SK-N-SH treated with all-trans-retinoic acid at 6 μM for 48 hours (cell line): ENCODE results near the gene PTPRN.

ENCODE experiments used
- ATAC-seq: fragments of 200-7000 bp; cut with Tn5 transposase; 3 replicates; pipeline ENCODE4 v1.9.1; 2020; ENCODE audit warnings: mild to moderate bottlenecking, moderate library complexity
- CREB5 ChIP-seq: fragments of 250-450 bp; sonication (Bioruptor Pico); IDR thresholded peaks from 2 replicates; pipeline ENCODE4 v1.5.1; 2020; ENCODE audit warnings: low read depth, mild to moderate bottlenecking, moderate library complexity
- CSDC2 ChIP-seq: fragments of 250-450 bp; sonication (Bioruptor Pico); IDR thresholded peaks from 2 replicates; pipeline ENCODE4 v1.5.0; 2020; ENCODE audit warnings: mild to moderate bottlenecking, moderate library complexity
- ESRRG ChIP-seq: fragments of 250-450 bp; sonication (Bioruptor Pico); IDR thresholded peaks from 2 replicates; pipeline ENCODE4 v1.6.1; 2021; ENCODE audit warnings: mild to moderate bottlenecking
- ISL1 ChIP-seq: fragments of 250-450 bp; sonication (Bioruptor Pico); IDR thresholded peaks from 2 replicates; pipeline ENCODE4 v2.1.2; 2022; ENCODE audit warnings: mild to moderate bottlenecking, moderate library complexity
- OSR1 ChIP-seq: fragments of 250-450 bp; sonication (Bioruptor Pico); IDR thresholded peaks from 2 replicates; pipeline ENCODE4 v1.8.0; 2022; ENCODE audit warnings: moderate library complexity, mild to moderate bottlenecking, inconsistent platforms
- PATZ1 ChIP-seq: fragments of 250-450 bp; sonication (Bioruptor Pico); IDR thresholded peaks from 2 replicates; pipeline ENCODE4 v1.8.0; 2020; ENCODE audit warnings: mild to moderate bottlenecking, moderate library complexity, borderline replicate concordance
- PPARA ChIP-seq: fragments of 250-450 bp; sonication (Bioruptor Pico); IDR thresholded peaks from 2 replicates; pipeline ENCODE4 v1.5.0; 2020; ENCODE audit warnings: mild to moderate bottlenecking, borderline replicate concordance
- SNAI2 ChIP-seq: fragments of 250-450 bp; sonication (Bioruptor Pico); IDR thresholded peaks from 2 replicates; pipeline ENCODE4 v1.5.0; 2020; ENCODE audit warnings: mild to moderate bottlenecking, moderate library complexity
- TCF4 ChIP-seq: fragments of 250-450 bp; sonication (Bioruptor Pico); IDR thresholded peaks from 2 replicates; pipeline ENCODE4 v1.8.0; 2021; ENCODE audit warnings: mild to moderate bottlenecking, moderate library complexity, borderline replicate concordance
- TOX ChIP-seq: fragments of 250-450 bp; sonication (Bioruptor Pico); IDR thresholded peaks from 2 replicates; pipeline ENCODE4 v1.8.0; 2021; ENCODE audit warnings: mild to moderate bottlenecking, moderate library complexity, borderline replicate concordance
- ZC3H10 ChIP-seq: fragments of 250-450 bp; sonication (Bioruptor Pico); IDR thresholded peaks from 2 replicates; pipeline ENCODE4 v1.5.1; 2021; ENCODE audit warnings: mild to moderate bottlenecking, moderate library complexity
- ZFP3 ChIP-seq: fragments of 250-450 bp; sonication (Bioruptor Pico); IDR thresholded peaks from 2 replicates; pipeline ENCODE4 v1.5.0; 2020; ENCODE audit warnings: mild to moderate bottlenecking, moderate library complexity
- ZFP30 ChIP-seq: fragments of 450-650 bp; formaldehyde crosslinking; IDR thresholded peaks from 2 replicates; pipeline ENCODE4 v1.5.0; 2022; ENCODE audit warnings: mild to moderate bottlenecking, moderate library complexity
- ZNF565 ChIP-seq: fragments of 450-650 bp; formaldehyde crosslinking; conservative IDR thresholded peaks from 2 replicates; pipeline ENCODE4 v1.5.0; 2020; ENCODE audit warnings: low read depth, mild to moderate bottlenecking, moderate library complexity
- ZNF70 ChIP-seq: fragments of 450-650 bp; formaldehyde crosslinking; IDR thresholded peaks from 2 replicates; pipeline ENCODE4 v1.5.0; 2020; ENCODE audit warnings: mild to moderate bottlenecking, moderate library complexity
- ZNF8 ChIP-seq: fragments of 450-650 bp; formaldehyde crosslinking; IDR thresholded peaks from 2 replicates; pipeline ENCODE4 v1.5.0; 2020; ENCODE audit warnings: mild to moderate bottlenecking, moderate library complexity
- TF ChIP-seq, protein P1 (sequence below): fragments of 250-450 bp; sonication (Bioruptor Pico); IDR thresholded peaks from 2 replicates; pipeline ENCODE4 v1.5.0; 2020; ENCODE audit warnings: mild to moderate bottlenecking, moderate library complexity

Gene PTPRN

DNA sequence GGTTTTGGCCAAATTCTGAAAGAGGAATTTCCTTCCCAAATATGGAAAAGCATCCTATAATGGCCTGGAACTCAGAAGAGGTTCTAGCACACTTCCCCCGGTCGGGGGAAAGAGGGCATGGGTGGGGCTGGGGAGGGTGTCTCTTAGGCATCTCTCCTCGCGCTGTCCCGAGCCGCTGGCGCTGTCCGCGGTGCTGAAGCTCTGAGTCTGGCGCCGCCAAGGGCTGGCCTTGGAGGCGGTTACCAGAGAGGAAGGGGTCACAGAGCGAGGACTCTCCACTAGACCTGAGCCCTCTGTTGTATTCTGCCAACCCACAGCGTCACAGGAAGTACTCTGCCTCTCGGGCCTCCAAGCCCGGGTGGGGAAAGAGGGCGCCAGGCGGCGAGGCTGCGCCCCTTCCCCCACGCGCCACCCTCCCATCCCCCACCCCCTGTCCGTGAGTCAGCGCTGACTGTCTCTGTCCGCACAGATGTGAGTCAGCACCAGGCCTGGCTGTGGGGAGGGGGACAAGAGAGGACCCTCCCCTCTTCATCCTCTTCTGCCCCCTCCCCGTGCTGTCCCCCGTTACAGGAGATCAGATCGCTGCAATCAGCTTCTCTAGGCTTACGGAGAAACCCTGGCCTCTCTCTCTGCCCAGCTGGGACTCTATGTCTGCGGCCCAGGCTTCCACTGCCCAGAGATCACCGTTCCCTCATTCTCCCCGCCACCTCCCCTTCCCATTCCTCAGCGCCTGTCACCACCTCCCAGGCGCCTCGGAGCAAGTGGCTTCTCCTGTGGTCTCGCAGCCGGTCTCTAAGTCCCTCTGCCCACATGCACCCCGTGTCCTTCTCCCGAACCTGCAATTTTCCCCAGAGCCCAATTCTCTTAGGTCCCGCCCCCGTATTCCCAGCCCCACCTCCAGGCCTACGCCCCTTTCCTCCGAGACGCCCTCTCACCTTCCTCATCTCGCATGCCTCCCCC is 779 bp downstream of the PTPRN start:
- TF ChIP-seq ZFP3 (peak; percentile 50; the same call in 1 of the 2 replicates), CSDC2 (peak; percentile 89; the same call in 1 of the 2 replicates), ZNF8 (CRISPR knock-in tag) (no peak), ZFP30 (CRISPR knock-in tag) (no peak)
- TF ChIP-seq, protein P1, sequence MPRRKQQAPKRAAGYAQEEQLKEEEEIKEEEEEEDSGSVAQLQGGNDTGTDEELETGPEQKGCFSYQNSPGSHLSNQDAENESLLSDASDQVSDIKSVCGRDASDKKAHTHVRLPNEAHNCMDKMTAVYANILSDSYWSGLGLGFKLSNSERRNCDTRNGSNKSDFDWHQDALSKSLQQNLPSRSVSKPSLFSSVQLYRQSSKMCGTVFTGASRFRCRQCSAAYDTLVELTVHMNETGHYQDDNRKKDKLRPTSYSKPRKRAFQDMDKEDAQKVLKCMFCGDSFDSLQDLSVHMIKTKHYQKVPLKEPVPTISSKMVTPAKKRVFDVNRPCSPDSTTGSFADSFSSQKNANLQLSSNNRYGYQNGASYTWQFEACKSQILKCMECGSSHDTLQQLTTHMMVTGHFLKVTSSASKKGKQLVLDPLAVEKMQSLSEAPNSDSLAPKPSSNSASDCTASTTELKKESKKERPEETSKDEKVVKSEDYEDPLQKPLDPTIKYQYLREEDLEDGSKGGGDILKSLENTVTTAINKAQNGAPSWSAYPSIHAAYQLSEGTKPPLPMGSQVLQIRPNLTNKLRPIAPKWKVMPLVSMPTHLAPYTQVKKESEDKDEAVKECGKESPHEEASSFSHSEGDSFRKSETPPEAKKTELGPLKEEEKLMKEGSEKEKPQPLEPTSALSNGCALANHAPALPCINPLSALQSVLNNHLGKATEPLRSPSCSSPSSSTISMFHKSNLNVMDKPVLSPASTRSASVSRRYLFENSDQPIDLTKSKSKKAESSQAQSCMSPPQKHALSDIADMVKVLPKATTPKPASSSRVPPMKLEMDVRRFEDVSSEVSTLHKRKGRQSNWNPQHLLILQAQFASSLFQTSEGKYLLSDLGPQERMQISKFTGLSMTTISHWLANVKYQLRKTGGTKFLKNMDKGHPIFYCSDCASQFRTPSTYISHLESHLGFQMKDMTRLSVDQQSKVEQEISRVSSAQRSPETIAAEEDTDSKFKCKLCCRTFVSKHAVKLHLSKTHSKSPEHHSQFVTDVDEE (CRISPR knock-in tag): peak; percentile 37; the same call in 1 of the 2 replicates
- peak; percentile 96 for ATAC-seq

DNA sequence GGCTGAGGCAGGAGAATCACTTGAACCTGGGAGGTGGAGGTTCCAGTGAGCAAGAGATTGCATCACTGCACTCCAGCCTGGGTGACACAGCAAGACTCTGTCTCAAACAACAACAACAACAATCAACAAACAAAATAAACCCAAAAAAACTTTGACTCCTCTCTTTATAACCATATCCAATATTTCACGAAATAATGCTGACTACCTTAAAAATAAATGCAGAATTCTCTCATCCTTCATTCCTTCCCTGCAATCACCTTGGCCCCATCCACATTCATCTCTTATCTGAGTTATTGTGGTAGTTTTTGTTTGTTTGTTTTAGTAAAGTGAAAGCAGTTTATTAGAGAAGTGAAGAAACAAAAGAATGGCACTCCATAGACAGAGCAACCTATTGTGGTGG is 3.2 kb downstream of the PTPRN start:
- no peak for ATAC-seq
- no peak for TF ChIP-seq ZFP30 (CRISPR knock-in tag)
- no peak for TF ChIP-seq TCF4 (CRISPR knock-in tag)
- TF ChIP-seq ZNF8 (CRISPR knock-in tag): no peak
- TF ChIP-seq ZNF565 (CRISPR knock-in tag): no peak
- TF ChIP-seq CREB5 (CRISPR knock-in tag): no peak
- TF ChIP-seq OSR1 (CRISPR knock-in tag): no peak
- no peak for TF ChIP-seq ESRRG (CRISPR knock-in tag)
- no peak for TF ChIP-seq ZC3H10 (CRISPR knock-in tag)
- no peak for TF ChIP-seq SNAI2 (CRISPR knock-in tag)
- TF ChIP-seq PPARA (CRISPR knock-in tag): no peak
- TF ChIP-seq CSDC2: no peak
- no peak for TF ChIP-seq PATZ1 (CRISPR knock-in tag)
- TF ChIP-seq, all 23 proteins: peak for 0

- no peak for ATAC-seq
- TF ChIP-seq, protein P1 (CRISPR knock-in tag): no peak
- TF ChIP-seq ISL1 (CRISPR knock-in tag): no peak
- TF ChIP-seq CSDC2: no peak
- no peak for TF ChIP-seq ZFP3
- no peak for TF ChIP-seq TCF4 (CRISPR knock-in tag)
- TF ChIP-seq PATZ1 (CRISPR knock-in tag): no peak
- no peak for TF ChIP-seq PPARA (CRISPR knock-in tag)
- no peak for TF ChIP-seq ZNF70 (CRISPR knock-in tag)
- no peak for TF ChIP-seq TOX (CRISPR knock-in tag)
- TF ChIP-seq ZC3H10 (CRISPR knock-in tag): no peak
- TF ChIP-seq ZFP30 (CRISPR knock-in tag): no peak
- no peak for TF ChIP-seq CREB5 (CRISPR knock-in tag)
- TF ChIP-seq, all 23 proteins: peak for 0
Observed at GRCh38 chr2:219304223-219304622, 5.0 kb downstream of the PTPRN start.
